Measurements from ENCODE around the gene COMMD2.

The COMMD2 gene

DNA sequence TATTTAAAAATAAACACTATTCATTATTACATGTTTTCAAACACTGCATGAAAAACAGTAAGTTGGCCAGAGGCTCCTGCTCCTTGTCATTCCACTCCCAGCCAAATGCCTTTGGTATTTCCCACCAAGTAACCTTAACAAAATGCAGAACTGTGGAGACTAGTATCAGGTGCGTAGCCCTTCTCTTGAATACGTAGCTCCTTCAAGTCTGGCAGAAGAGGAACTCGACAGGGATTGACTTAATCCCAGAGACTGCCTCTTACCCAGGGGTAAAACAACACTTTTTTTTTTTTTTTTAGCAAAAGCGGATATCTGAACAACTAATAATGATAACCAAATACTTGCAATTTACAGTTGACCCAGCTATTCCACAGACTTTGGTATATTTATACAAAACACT is 738 bp downstream of the COMMD2 start:
- TF ChIP-seq, protein P1, sequence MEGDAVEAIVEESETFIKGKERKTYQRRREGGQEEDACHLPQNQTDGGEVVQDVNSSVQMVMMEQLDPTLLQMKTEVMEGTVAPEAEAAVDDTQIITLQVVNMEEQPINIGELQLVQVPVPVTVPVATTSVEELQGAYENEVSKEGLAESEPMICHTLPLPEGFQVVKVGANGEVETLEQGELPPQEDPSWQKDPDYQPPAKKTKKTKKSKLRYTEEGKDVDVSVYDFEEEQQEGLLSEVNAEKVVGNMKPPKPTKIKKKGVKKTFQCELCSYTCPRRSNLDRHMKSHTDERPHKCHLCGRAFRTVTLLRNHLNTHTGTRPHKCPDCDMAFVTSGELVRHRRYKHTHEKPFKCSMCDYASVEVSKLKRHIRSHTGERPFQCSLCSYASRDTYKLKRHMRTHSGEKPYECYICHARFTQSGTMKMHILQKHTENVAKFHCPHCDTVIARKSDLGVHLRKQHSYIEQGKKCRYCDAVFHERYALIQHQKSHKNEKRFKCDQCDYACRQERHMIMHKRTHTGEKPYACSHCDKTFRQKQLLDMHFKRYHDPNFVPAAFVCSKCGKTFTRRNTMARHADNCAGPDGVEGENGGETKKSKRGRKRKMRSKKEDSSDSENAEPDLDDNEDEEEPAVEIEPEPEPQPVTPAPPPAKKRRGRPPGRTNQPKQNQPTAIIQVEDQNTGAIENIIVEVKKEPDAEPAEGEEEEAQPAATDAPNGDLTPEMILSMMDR (IDR thresholded peaks at IDR 0.05; ENCODE audit: poor library complexity, severe bottlenecking): no peak
- Histone ChIP-seq H3K36me3 (ENCODE audit: low read depth) (peaks cover 45% of the 10 kb centered on the region), H3K4me1 (ENCODE audit: insufficient read depth, poor library complexity, severe bottlenecking) (peaks cover 11% of the 10 kb centered on the region), H3K4me3 (ENCODE audit: severe bottlenecking) (peak overlapping the region; percentile 86), H3K27ac (ENCODE audit: poor library complexity, severe bottlenecking) (peak overlapping the region; percentile 20), H3K9me3 (ENCODE audit: severe bottlenecking) (no peaks in the 10 kb centered on the region), H3K27me3 (ENCODE audit: insufficient read depth, poor library complexity, severe bottlenecking) (no peaks in the 10 kb centered on the region)
- ATAC-seq (ENCODE audit: low read depth) (no peak), DNase-seq (ENCODE audit: low spot score) (no peak)

DNA sequence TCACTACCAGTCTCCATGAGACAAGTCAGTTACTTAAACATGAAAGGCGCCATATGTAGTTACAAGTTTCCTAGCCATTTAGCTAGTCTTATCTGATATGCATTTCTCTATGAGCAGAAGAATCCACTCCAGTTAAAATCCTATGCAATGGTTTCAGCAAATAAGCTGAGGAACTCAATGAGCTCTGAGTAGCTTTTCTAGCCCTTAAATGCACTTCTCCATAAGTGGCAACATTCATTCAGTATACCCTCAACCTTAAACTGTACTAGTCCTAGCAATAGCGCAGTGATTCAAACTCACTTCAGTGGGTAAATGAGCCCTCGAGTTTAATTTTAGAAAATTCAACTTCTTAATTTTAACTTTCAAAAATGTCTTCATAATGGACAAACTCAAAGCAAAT is 7.7 kb downstream of the COMMD2 start:
- ATAC-seq (ENCODE audit: low read depth): no peak
- H3K27me3 ChIP-seq (ENCODE audit: insufficient read depth, poor library complexity, severe bottlenecking): no peaks in the 10 kb centered on the region
- TF ChIP-seq, protein P1 (IDR thresholded peaks at IDR 0.05; ENCODE audit: poor library complexity, severe bottlenecking): no peak
- peaks cover 87% of the 10 kb centered on the region for H3K36me3 ChIP-seq (ENCODE audit: low read depth)
- no peaks in the 10 kb centered on the region for H3K4me1 ChIP-seq (ENCODE audit: insufficient read depth, poor library complexity, severe bottlenecking)
- H3K9me3 ChIP-seq (ENCODE audit: severe bottlenecking): no peaks in the 10 kb centered on the region
- no peak for DNase-seq (ENCODE audit: low spot score)
- H3K4me3 ChIP-seq (ENCODE audit: severe bottlenecking): no peak overlapping the region
- no peak overlapping the region for H3K27ac ChIP-seq (ENCODE audit: poor library complexity, severe bottlenecking)

DNA sequence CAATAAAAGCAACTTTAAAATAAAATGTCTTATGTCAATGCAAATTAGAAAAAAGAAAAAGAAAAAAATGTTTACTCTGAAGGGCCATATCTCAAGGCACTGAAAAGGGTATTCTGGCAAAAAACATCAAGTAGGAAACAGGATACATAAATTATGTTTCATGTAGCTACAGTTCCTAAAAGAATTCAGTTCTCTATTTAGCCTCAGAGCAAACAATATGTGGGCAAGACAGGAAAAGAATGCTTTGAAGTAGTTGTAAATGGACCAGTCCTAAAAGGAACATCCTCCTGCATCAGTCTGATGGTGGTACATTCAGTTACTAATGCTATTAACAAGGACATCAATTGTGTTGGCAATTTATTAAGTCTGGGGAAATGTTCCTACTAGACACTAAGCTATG is 8.1 kb downstream of the COMMD2 start:
- Histone ChIP-seq H3K9me3 (ENCODE audit: severe bottlenecking) (no peaks in the 10 kb centered on the region), H3K36me3 (ENCODE audit: low read depth) (peaks cover 83% of the 10 kb centered on the region), H3K4me1 (ENCODE audit: insufficient read depth, poor library complexity, severe bottlenecking) (no peaks in the 10 kb centered on the region), H3K27ac (ENCODE audit: poor library complexity, severe bottlenecking) (no peak overlapping the region), H3K4me3 (ENCODE audit: severe bottlenecking) (no peak overlapping the region), H3K27me3 (ENCODE audit: insufficient read depth, poor library complexity, severe bottlenecking) (no peaks in the 10 kb centered on the region)
- TF ChIP-seq, protein P1 (IDR thresholded peaks at IDR 0.05; ENCODE audit: poor library complexity, severe bottlenecking): no peak
- DNase-seq (ENCODE audit: low spot score) (no peak), ATAC-seq (ENCODE audit: low read depth) (no peak)

DNA sequence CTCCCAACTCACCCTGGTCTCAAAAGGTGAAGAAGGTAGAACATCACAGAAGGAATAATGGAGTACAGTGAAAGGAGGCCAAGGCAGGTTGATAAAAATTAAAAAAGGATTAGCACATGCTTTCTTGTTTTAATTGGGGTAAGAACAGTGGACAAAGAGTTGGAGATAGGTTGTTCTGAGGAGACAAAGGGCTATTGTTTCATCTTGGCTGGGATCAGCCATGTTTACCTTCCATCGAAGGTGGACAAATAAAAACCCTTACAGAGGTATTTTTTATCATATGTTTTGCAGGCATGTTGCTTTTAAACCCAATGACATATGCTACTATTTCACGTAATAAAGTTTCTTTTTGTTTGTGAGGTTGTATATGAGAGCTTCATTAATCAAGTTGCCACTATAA is 12.9 kb downstream of the COMMD2 start:
- H3K36me3 ChIP-seq (ENCODE audit: low read depth): peaks cover 48% of the 10 kb centered on the region
- no peak for DNase-seq (ENCODE audit: low spot score)
- no peak overlapping the region for H3K27ac ChIP-seq (ENCODE audit: poor library complexity, severe bottlenecking)
- H3K4me3 ChIP-seq (ENCODE audit: severe bottlenecking): no peak overlapping the region
- H3K9me3 ChIP-seq (ENCODE audit: severe bottlenecking): no peaks in the 10 kb centered on the region
- H3K4me1 ChIP-seq (ENCODE audit: insufficient read depth, poor library complexity, severe bottlenecking): peaks cover 17% of the 10 kb centered on the region
- no peak for ATAC-seq (ENCODE audit: low read depth)
- TF ChIP-seq, protein P1 (IDR thresholded peaks at IDR 0.05; ENCODE audit: poor library complexity, severe bottlenecking): no peak
- no peaks in the 10 kb centered on the region for H3K27me3 ChIP-seq (ENCODE audit: insufficient read depth, poor library complexity, severe bottlenecking)

DNA sequence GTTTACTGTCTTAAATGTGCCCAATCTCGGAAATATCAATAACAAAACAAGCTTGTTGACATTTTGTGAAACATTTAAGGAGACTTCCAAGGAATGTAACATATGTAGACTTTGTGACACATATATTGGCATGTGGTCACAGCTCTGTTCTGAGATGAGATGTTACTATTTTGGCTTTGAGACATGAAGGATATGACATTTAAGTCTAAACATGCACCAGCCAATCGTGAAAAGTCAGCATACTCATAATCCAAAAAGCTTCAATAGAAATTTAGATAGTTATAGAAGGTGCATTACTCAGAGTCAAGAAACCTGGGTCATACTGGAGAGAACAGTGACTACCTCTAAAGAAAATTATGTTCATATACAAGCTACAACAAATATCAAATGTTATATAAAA is 13.4 kb downstream of the COMMD2 start:
- DNase-seq (ENCODE audit: low spot score) (no peak), ATAC-seq (ENCODE audit: low read depth) (no peak)
- TF ChIP-seq, protein P1 (IDR thresholded peaks at IDR 0.05; ENCODE audit: poor library complexity, severe bottlenecking): no peak
- Histone ChIP-seq H3K36me3 (ENCODE audit: low read depth) (peaks cover 43% of the 10 kb centered on the region), H3K4me3 (ENCODE audit: severe bottlenecking) (no peak overlapping the region), H3K4me1 (ENCODE audit: insufficient read depth, poor library complexity, severe bottlenecking) (peaks cover 17% of the 10 kb centered on the region), H3K9me3 (ENCODE audit: severe bottlenecking) (no peaks in the 10 kb centered on the region), H3K27ac (ENCODE audit: poor library complexity, severe bottlenecking) (no peak overlapping the region), H3K27me3 (ENCODE audit: insufficient read depth, poor library complexity, severe bottlenecking) (no peaks in the 10 kb centered on the region)

Measured in RWPE2 (cell line).